K562 (cell line): ENCODE measurements around the gene PAAF1. TPM values are rescaled to one million over a fixed set of nuclear protein-coding genes. Genes with fewer than 3 reads are reported as not detected.

Experiments used
- ATAC-seq: fragments of 200-7000 bp; cut with Tn5 transposase; 3 replicates; pipeline ENCODE4 v1.9.1; 2020; ENCODE audit warnings: moderate library complexity
- BruUV-seq: library from RNA; stranded (reverse); fragments of 400-500 nt; replicated peaks from 2 replicates; lab custom pipeline; 2021; lab: Mats Ljungman, UMichigan
- CTCF ChIA-PET: fragments of 300-600 bp; formaldehyde crosslinking; extraction: SDS; loops from one replicate; lab custom pipeline; 2021; ENCODE audit warnings: low intra/inter-chr PET ratio; lab: Yijun Ruan, JAX
- POLR2A ChIA-PET: fragments of 300-600, 350-650 bp; sonication (Branson Sonifier 250); formaldehyde crosslinking; extraction: SDS; loops from one replicate; lab custom pipeline; 2021; ENCODE audit warnings: antibody characterized with exemption, inconsistent platforms; lab: Yijun Ruan, JAX
- DNase-seq, 4 experiments: peaks; one replicate each; pipeline versions ENCODE4 v3.0.0 to v3.0.0-alpha.2; 2011 to 2018; ENCODE audit warnings: low spot score in 3 of 4, mixed read lengths in 3 of 4; ENCODE audit errors: extremely low read depth in 1 of 4
- FAIRE-seq: peaks from 2 replicates; lab custom pipeline; 2011; peaks lifted over from hg19 to GRCh38; lab: Jason Lieb, UNC
- H2AFZ ChIP-seq: 2 replicates; pipeline ENCODE4 v1.6.0; 2011; ENCODE audit warnings: low read depth, low read length, control low read depth, inconsistent platforms
- H3K27ac ChIP-seq: fragments of 200-600 bp; 3 replicates; pipeline ENCODE4 v1.8.0; 2011; ENCODE audit warnings: low read depth, mild to moderate bottlenecking, control low read depth, inconsistent platforms, low read length, moderate library complexity, mixed read lengths; ENCODE audit errors: extremely low read depth
- H3K27me3 ChIP-seq, 2 experiments: fragments of 300-600 bp in 1 of 2; 2 replicates in 1 of 2; 3 replicates in 1 of 2; pipeline versions ENCODE4 v1.6.0 to v1.8.0; 2011; ENCODE audit warnings: inconsistent platforms in 2 of 2, low read length in 2 of 2, mild to moderate bottlenecking in 1 of 2, mixed read lengths in 1 of 2, moderate library complexity in 1 of 2; ENCODE audit not compliant: control insufficient read depth in 2 of 2, insufficient read depth in 2 of 2
- H3K36me3 ChIP-seq: fragments of 300-600 bp; 3 replicates; pipeline ENCODE4 v1.8.0; 2011; ENCODE audit warnings: mild to moderate bottlenecking, low read length, inconsistent platforms; ENCODE audit not compliant: control insufficient read depth, insufficient read depth
- H3K4me1 ChIP-seq, 2 experiments: fragments of 200-600 bp in 1 of 2; replicated peaks in 1 of 2; 2 replicates in 1 of 2; 3 replicates in 1 of 2; pipeline versions ENCODE4 v1.5.1 to v1.8.0; 2011; ENCODE audit warnings: inconsistent platforms in 2 of 2, low read length in 2 of 2, mild to moderate bottlenecking in 1 of 2, mixed read lengths in 1 of 2, moderate library complexity in 1 of 2; ENCODE audit not compliant: control insufficient read depth in 2 of 2, insufficient read depth in 2 of 2
- H3K4me2 ChIP-seq: 2 replicates; pipeline ENCODE4 v1.6.1; 2011; ENCODE audit warnings: low read length, control low read depth, inconsistent platforms, mixed read lengths; ENCODE audit not compliant: insufficient read depth
- H3K4me3 ChIP-seq: fragments of 200-600 bp; sonication (generic), shearing (Covaris generic); 2 replicates; pipeline ENCODE4 v1.5.1; 2016; ENCODE audit warnings: control low read depth, inconsistent platforms
- H3K79me2 ChIP-seq: fragments of 200-600 bp; 3 replicates; pipeline ENCODE4 v1.8.0; 2011; ENCODE audit warnings: low read length, inconsistent platforms; ENCODE audit not compliant: control insufficient read depth, insufficient read depth
- H3K9ac ChIP-seq, 2 experiments: 2 replicates each; pipeline versions ENCODE4 v1.6.0 to v1.6.1; 2011; ENCODE audit warnings: low read depth in 2 of 2, low read length in 2 of 2, control low read depth in 1 of 2, inconsistent platforms in 1 of 2, mild to moderate bottlenecking in 1 of 2, mixed read lengths in 1 of 2; ENCODE audit not compliant: insufficient read depth in 1 of 2
- H3K9me1 ChIP-seq: one replicate; pipeline ENCODE4 v1.6.0; 2011; ENCODE audit warnings: inconsistent platforms, mild to moderate bottlenecking, low read length, moderate library complexity; ENCODE audit not compliant: control insufficient read depth, insufficient read depth
- H3K9me3 ChIP-seq: replicated peaks from 2 replicates; pipeline ENCODE4 v1.5.1; 2011; ENCODE audit warnings: low read depth, low read length, inconsistent platforms; ENCODE audit not compliant: control insufficient read depth, insufficient read depth
- H4K20me1 ChIP-seq: replicated peaks from 2 replicates; pipeline ENCODE4 v1.6.1; 2011; ENCODE audit warnings: low read length, inconsistent platforms, mixed read lengths; ENCODE audit not compliant: control insufficient read depth, insufficient read depth
- CTCF ChIP-seq, 3 experiments: IDR thresholded peaks in 2 of 3; conservative IDR thresholded peaks in 1 of 3; 2 replicates each; pipeline ENCODE4 v1.5.1; 2011 to 2012; ENCODE audit warnings: low read length in 3 of 3, mild to moderate bottlenecking in 3 of 3, control low read depth in 2 of 3, improper control_type of control experiment in 1 of 3, inconsistent platforms in 1 of 3, low read depth in 1 of 3, mixed read lengths in 1 of 3, moderate library complexity in 1 of 3; ENCODE audit not compliant: insufficient read depth in 2 of 3
- EP300 ChIP-seq: IDR thresholded peaks from 2 replicates; pipeline ENCODE4 v1.6.1; 2012; ENCODE audit warnings: low read length, improper control_type of control experiment
- HMGN3 ChIP-seq: IDR thresholded peaks from 2 replicates; pipeline ENCODE4 v1.6.1; 2011; ENCODE audit warnings: borderline replicate concordance, low read depth, mild to moderate bottlenecking, mixed read lengths, low read length; ENCODE audit not compliant: insufficient read length; ENCODE audit errors: extremely low read depth
- JUND ChIP-seq, 2 experiments: IDR thresholded peaks; 2 replicates in 1 of 2; 3 replicates in 1 of 2; pipeline ENCODE4 v1.6.1; 2011; ENCODE audit warnings: borderline replicate concordance in 2 of 2, low read depth in 2 of 2, low read length in 2 of 2, improper control_type of control experiment in 1 of 2, missing biosample characterization in 1 of 2, missing genetic modification characterization in 1 of 2, missing genetic modification reagents in 1 of 2
- PHB ChIP-seq: fragments of 250-450 bp; sonication (Bioruptor Pico); IDR thresholded peaks from 2 replicates; pipeline ENCODE4 v1.5.0; 2021
- POLR2AphosphoS5 ChIP-seq: IDR thresholded peaks from 2 replicates; pipeline ENCODE4 v1.6.1; 2011; ENCODE audit warnings: mild to moderate bottlenecking, low read depth, low read length, moderate library complexity; ENCODE audit not compliant: control insufficient read depth, insufficient read depth
- POLR2B ChIP-seq: fragments of 450-650 bp; IDR thresholded peaks from 2 replicates; pipeline ENCODE4 v1.6.1; 2018; ENCODE audit warnings: low read depth; ENCODE audit not compliant: partially characterized antibody
- POLR2H ChIP-seq: IDR thresholded peaks from 2 replicates; pipeline ENCODE4 v1.6.1; 2016; ENCODE audit warnings: missing genetic modification characterization, low read depth, mild to moderate bottlenecking, control low read depth, missing compliant biosample characterization, moderate library complexity
- RAD21 ChIP-seq, 2 experiments: fragments of 250-450 bp in 1 of 2; fragments of 450-650 bp in 1 of 2; sonication (Bioruptor Pico) in 1 of 2; formaldehyde crosslinking in 1 of 2; IDR thresholded peaks in 1 of 2; conservative IDR thresholded peaks in 1 of 2; 2 replicates each; pipeline versions ENCODE4 v1.4.0 to v1.8.0; 2020 to 2022; ENCODE audit warnings: mild to moderate bottlenecking in 2 of 2, moderate library complexity in 1 of 2
- RHOXF2B ChIP-seq: fragments of 250-450 bp; sonication (Bioruptor Pico); conservative IDR thresholded peaks from 2 replicates; pipeline ENCODE4 v1.5.1; 2021
- SMARCB1 ChIP-seq: IDR thresholded peaks from 2 replicates; pipeline ENCODE4 v1.6.1; 2011; ENCODE audit warnings: improper control_type of control experiment, low read depth; ENCODE audit not compliant: insufficient read length
- SMARCE1 ChIP-seq: fragments of 450-650 bp; IDR thresholded peaks from 2 replicates; pipeline ENCODE4 v1.7.1; 2016; ENCODE audit warnings: mild to moderate bottlenecking
- SMC3 ChIP-seq: conservative IDR thresholded peaks from 2 replicates; pipeline ENCODE4 v1.6.1; 2011; ENCODE audit warnings: low read depth, low read length, improper control_type of control experiment; ENCODE audit not compliant: insufficient read depth
- SNIP1 ChIP-seq: fragments of 450-650 bp; IDR thresholded peaks from 2 replicates; pipeline ENCODE4 v1.7.1; 2017; ENCODE audit warnings: low read depth, mild to moderate bottlenecking
- TFAP4 ChIP-seq: sonication (generic); formaldehyde crosslinking; IDR thresholded peaks from 2 replicates; pipeline ENCODE4 v1.8.0; 2022; ENCODE audit warnings: missing genetic modification reagents, mild to moderate bottlenecking, moderate library complexity, borderline replicate concordance
- YY1 ChIP-seq, 3 experiments: IDR thresholded peaks; 2 replicates each; pipeline ENCODE4 v1.6.1; 2011; ENCODE audit warnings: low read length in 2 of 3, mild to moderate bottlenecking in 2 of 3, moderate library complexity in 2 of 3, borderline replicate concordance in 1 of 3, control low read depth in 1 of 3, low read depth in 1 of 3; ENCODE audit not compliant: insufficient read depth in 3 of 3, insufficient replicate concordance in 2 of 3, control insufficient read depth in 1 of 3, insufficient read length in 1 of 3; ENCODE audit errors: extremely low read depth in 1 of 3
- ZNF584 ChIP-seq: fragments of 200-800 bp; sonication (Bioruptor generic); IDR thresholded peaks from 2 replicates; pipeline ENCODE4 v1.6.1; 2016; ENCODE audit warnings: low read depth, mild to moderate bottlenecking, missing genetic modification characterization, missing compliant biosample characterization
- WGBS: fragments of 100-300 bp; shearing (Covaris generic); methylation state at CpG from one replicate; pipeline ENCODE4 v1.1.6; 2016; ENCODE audit warnings: low coverage, mixed read lengths; ENCODE audit not compliant: insufficient coverage; ENCODE audit errors: missing lambda C conversion rate; 5-methylcytosine and 5-hydroxymethylcytosine counted together
- in situ Hi-C: fragments of 300-500 bp; cut with MboI; formaldehyde crosslinking; loops from 4 replicates; pipeline ENCODE4 v1.15.0; 2018; ENCODE audit warnings: inconsistent platforms, mixed read lengths
- intact Hi-C: fragments of 100-400 bp; cut with micrococcal nuclease; formaldehyde crosslinking; loops from 2 replicates; pipeline ENCODE4 v1.14.2; 2022
- polyA plus RNA-seq, 8 experiments: library from polyadenylated mRNA; depleted of rRNA in 4 of 8; stranded (reverse) in 5 of 8; unstranded in 3 of 8; fragments of >200 nt; fragmentation: Nextera tagmentation in 2 of 8; fragmentation: Illumina TruSeq in 1 of 8; extraction: Ambion mirVana in 2 of 8; extraction: Trizol in 1 of 8; gene quantifications; 2 replicates each; pipeline versions ENCODE4 v1.2.1 to v1.2.3, GENCODE V29; 2011 to 2014; ENCODE audit warnings: inconsistent platforms in 1 of 8, missing spikeins in 1 of 8
- total RNA-seq, 7 experiments: library from RNA; depleted of rRNA in 6 of 7; stranded (reverse); fragments of >200 nt in 6 of 7; fragmentation: Illumina TruSeq in 2 of 7; extraction: Trizol in 2 of 7; gene quantifications; 2 replicates each; pipeline versions ENCODE4 v1.2.1 to v1.2.3, GENCODE V29; 2011 to 2021; ENCODE audit warnings: low replicate concordance in 1 of 7

PAAF1 gene
- total and polyA plus RNA-seq, 9 of the 15 experiments (the other 6 are each of a cell fraction or from before 2014, with no cell fraction given) = 13.5 to 78.6 (median 23.3) TPM

- no peak for TF ChIP-seq SNIP1
- peak; percentile 56; the same call in 1 of the 2 replicates for TF ChIP-seq JUND (IDR thresholded peaks at IDR 0.05; ENCODE audit: borderline replicate concordance, low read depth, low read length)
- TF ChIP-seq JUND (tag; IDR thresholded peaks at IDR 0.05; ENCODE audit: borderline replicate concordance, low read depth, low read length) = no peak; the same call in 2 of the 3 replicates
- no peak for TF ChIP-seq TFAP4 (CRISPR knock-in tag)
- peak in 1 of 2 experiments; percentile 40; a peak in 2 of 4 replicates for TF ChIP-seq RAD21 (CRISPR knock-in tag; conservative IDR thresholded peaks at IDR 0.05 in 1 of 2, IDR thresholded peaks at IDR 0.05 in 1 of 2)
- no peak for TF ChIP-seq ZNF584 (CRISPR knock-in tag)
- TF ChIP-seq CTCF (IDR thresholded peaks at IDR 0.05 in 2 of 3, conservative IDR thresholded peaks at IDR 0.05 in 1 of 3; ENCODE audit: insufficient read depth in 2 of 3, low read depth in 1 of 3, low read length in 3 of 3) = peak; percentile 54 to 58 (median 55)
Observed at GRCh38 chr11:73907191-73907590, 30.4 kb downstream of the PAAF1 start (continued).

- POLR2A ChIA-PET = no interaction called here
- peaks cover 0 to 3% of the 10 kb centered on the region in 2 experiments; a peak in 3 of 5 replicates for H3K4me1 ChIP-seq
- H3K79me2 ChIP-seq = no peaks in the 10 kb centered on the region
- CTCF ChIA-PET = no interaction called here
- no peak overlapping the region for H3K9ac ChIP-seq
- no TSS peak for BruUV-seq
- in situ Hi-C loops = no loop called here
- intact Hi-C loops = no loop called here
- ATAC-seq = no peak
- no peak overlapping the region for H3K4me3 ChIP-seq
- H3K9me3 ChIP-seq = no peaks in the 10 kb centered on the region
- FAIRE-seq = no peak
- WGBS = 87% methylated on average over 2 of the region's 2 CpGs
- no peak for DNase-seq
- H3K27me3 ChIP-seq = no peaks in the 10 kb centered on the region
- H4K20me1 ChIP-seq = no peaks in the 10 kb centered on the region
- H3K27ac ChIP-seq = no peak overlapping the region
- no peak overlapping the region for H2AFZ ChIP-seq
- H3K36me3 ChIP-seq = peaks cover 44% of the 10 kb centered on the region
- H3K9me1 ChIP-seq = no peaks in the 10 kb centered on the region
- H3K4me2 ChIP-seq = no peak overlapping the region
- TF ChIP-seq POLR2B (no peak), SMARCB1 (no peak), PHB (CRISPR knock-in tag) (no peak), SMC3 (no peak), POLR2AphosphoS5 (no peak), HMGN3 (no peak), YY1 (IDR thresholded peaks at IDR 0.05; ENCODE audit: borderline replicate concordance in 1 of 3, control insufficient read depth in 1 of 3, extremely low read depth in 1 of 3, insufficient read depth in 3 of 3, insufficient read length in 1 of 3, insufficient replicate concordance in 2 of 3, low read depth in 1 of 3, low read length in 2 of 3) (no peak), SMARCE1 (no peak), POLR2H (tag) (no peak), RHOXF2B (CRISPR knock-in tag) (no peak), EP300 (no peak)
Observed at GRCh38 chr11:73912026-73912425, 35.2 kb downstream of the PAAF1 start.
